Measurements from ENCODE around the gene RBFOX1. TPM values are rescaled to one million over a fixed set of nuclear protein-coding genes. Genes with fewer than 3 reads are reported as not detected.

Gene RBFOX1
- polyA plus RNA-seq, 1 experiment, result not detected

GRCh38 chr16:7628981-7629380 lies 296.3 kb downstream of the RBFOX1 start:
- H3K27ac ChIP-seq (ENCODE audit: low read depth, low read length), result no peak overlapping the region
- CTCF ChIA-PET, result no interaction called here
- no peak for TF ChIP-seq CTCF (IDR thresholded peaks at IDR 0.05; ENCODE audit: low read depth, low read length)

DNA sequence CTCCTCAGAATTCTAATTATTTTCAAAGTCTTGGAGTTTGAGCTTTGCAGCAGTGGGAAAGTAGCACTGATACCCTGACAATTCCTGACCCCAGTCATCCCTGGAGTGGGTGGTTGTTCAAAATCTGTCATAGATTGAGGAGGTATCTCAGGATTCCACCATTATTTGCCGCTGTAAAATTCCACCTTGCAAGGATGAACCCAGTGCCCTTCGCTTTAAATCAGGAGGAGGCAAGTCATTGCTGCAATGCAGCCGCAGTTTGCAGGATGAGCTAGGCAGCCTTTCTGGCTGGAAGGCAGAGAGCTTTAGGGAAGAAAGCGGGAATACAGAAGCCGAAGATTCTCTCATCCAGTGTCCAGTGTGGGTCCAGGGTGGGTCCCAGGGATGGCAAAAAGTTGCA lies 296.9 kb downstream of the RBFOX1 start:
- Histone ChIP-seq H3K27me3 (ENCODE audit: control insufficient read depth, insufficient read depth, low read length) (no peaks in the 10 kb centered on the region), H3K4me3 (ENCODE audit: low read depth, low read length) (no peak overlapping the region), H3K27ac (ENCODE audit: low read depth, low read length) (no peak overlapping the region), H3K9me3 (ENCODE audit: control insufficient read depth, insufficient read depth, low read length) (peaks cover 33% of the 10 kb centered on the region)
- no peak for TF ChIP-seq CTCF (IDR thresholded peaks at IDR 0.05; ENCODE audit: low read depth, low read length)
- CTCF ChIA-PET, result no interaction called here
- no peak for DNase-seq (ENCODE audit: low read depth, low spot score)
- POLR2A ChIA-PET, result no interaction called here

More at GRCh38 chr16:7628981-7629380, 296.3 kb downstream of the RBFOX1 start:
- peaks cover 34% of the 10 kb centered on the region for H3K9me3 ChIP-seq (ENCODE audit: control insufficient read depth, insufficient read depth, low read length)
- no peak overlapping the region for H3K4me3 ChIP-seq (ENCODE audit: low read depth, low read length)
- POLR2A ChIA-PET, result no interaction called here
- H3K27me3 ChIP-seq (ENCODE audit: control insufficient read depth, insufficient read depth, low read length), result no peaks in the 10 kb centered on the region
- DNase-seq (ENCODE audit: low read depth, low spot score), result no peak

DNA sequence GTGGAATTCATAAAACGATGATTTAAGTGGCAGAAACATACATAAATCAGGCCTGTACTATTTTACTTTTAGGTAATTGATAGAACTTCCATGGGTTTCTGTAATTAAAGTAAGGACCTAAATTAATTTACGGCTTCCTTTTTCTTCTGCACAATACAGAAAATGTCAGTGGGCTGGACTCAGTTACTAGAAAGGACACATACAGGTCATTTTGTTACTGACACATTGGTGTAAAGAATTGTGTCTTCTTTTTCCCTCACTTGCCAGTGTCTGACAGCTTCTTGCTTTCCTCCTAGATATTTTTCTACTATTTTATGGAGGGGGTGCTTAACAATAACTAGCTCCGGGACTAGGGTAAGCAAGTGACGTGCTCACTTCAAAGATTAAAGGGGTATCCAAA lies 304.8 kb downstream of the RBFOX1 start:
- ChIA-PET POLR2A (no interaction called here), CTCF (no interaction called here)
- no peak for TF ChIP-seq CTCF (IDR thresholded peaks at IDR 0.05; ENCODE audit: low read depth, low read length)
- Histone ChIP-seq H3K4me3 (ENCODE audit: low read depth, low read length) (no peak overlapping the region), H3K27ac (ENCODE audit: low read depth, low read length) (no peak overlapping the region), H3K9me3 (ENCODE audit: control insufficient read depth, insufficient read depth, low read length) (peaks cover 21% of the 10 kb centered on the region), H3K27me3 (ENCODE audit: control insufficient read depth, insufficient read depth, low read length) (no peaks in the 10 kb centered on the region)
- DNase-seq (ENCODE audit: low read depth, low spot score), result no peak

DNA sequence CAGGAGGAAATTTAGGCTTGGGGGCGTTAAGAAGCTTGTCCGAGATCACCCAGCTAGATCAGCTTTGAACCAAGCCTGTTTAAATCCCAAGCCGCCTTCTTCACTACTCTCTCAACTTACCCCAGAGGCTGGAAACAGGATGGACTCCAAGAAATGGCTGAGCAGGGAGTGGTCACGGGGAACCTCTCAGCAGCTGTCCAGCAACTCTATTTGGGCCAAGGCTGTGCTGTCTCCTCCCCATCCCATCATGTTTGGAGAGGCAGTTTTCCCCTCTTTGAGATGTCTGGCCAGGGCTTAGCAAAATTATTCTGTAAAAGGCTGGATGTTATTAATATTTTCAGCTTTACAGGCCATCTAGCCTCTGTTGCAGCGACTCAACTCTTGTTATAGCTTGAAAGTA lies 305.7 kb downstream of the RBFOX1 start:
- no peak for DNase-seq (ENCODE audit: low read depth, low spot score)

DNA sequence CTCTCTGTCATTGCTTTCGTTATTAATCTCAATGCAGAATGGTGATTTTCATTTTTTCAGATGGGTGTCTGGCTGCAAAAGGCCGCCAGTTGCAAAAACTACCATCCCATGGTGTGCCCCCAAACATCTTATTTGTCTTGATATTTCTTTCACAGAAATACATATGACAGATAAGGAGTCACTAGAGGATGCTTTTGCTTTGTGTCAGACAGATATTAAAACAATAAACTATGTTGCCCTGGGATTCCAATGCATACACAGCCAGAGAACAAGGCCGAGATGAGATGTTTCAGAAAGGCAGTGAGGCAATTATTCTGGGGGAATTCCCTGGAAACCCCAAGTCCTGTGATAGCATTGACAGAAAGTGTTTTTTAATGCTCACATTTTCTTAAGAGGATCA lies 307.7 kb downstream of the RBFOX1 start:
- DNase-seq (ENCODE audit: low read depth, low spot score), result no peak
- Histone ChIP-seq H3K27ac (ENCODE audit: low read depth, low read length) (no peak overlapping the region), H3K9me3 (ENCODE audit: control insufficient read depth, insufficient read depth, low read length) (peaks cover 23% of the 10 kb centered on the region), H3K27me3 (ENCODE audit: control insufficient read depth, insufficient read depth, low read length) (no peaks in the 10 kb centered on the region), H3K4me3 (ENCODE audit: low read depth, low read length) (no peak overlapping the region)
- CTCF ChIA-PET, result no interaction called here
- no peak for TF ChIP-seq CTCF (IDR thresholded peaks at IDR 0.05; ENCODE audit: low read depth, low read length)
- POLR2A ChIA-PET, result no interaction called here

More for the DNA sequence above, 305.7 kb downstream of the RBFOX1 start:
- H3K9me3 ChIP-seq (ENCODE audit: control insufficient read depth, insufficient read depth, low read length), result peaks cover 21% of the 10 kb centered on the region
- ChIA-PET POLR2A (no interaction called here), CTCF (no interaction called here)
- TF ChIP-seq CTCF (IDR thresholded peaks at IDR 0.05; ENCODE audit: low read depth, low read length), result no peak
- H3K27ac ChIP-seq (ENCODE audit: low read depth, low read length), result no peak overlapping the region
- H3K27me3 ChIP-seq (ENCODE audit: control insufficient read depth, insufficient read depth, low read length), result no peaks in the 10 kb centered on the region
- no peak overlapping the region for H3K4me3 ChIP-seq (ENCODE audit: low read depth, low read length)
